Measurements from ENCODE around the gene CYLC2. TPM values are rescaled to one million over a fixed set of nuclear protein-coding genes. Genes with fewer than 3 reads are reported as not detected.

CYLC2 gene
- total RNA-seq, 2 experiments from 2014 or later, result not detected

DNA sequence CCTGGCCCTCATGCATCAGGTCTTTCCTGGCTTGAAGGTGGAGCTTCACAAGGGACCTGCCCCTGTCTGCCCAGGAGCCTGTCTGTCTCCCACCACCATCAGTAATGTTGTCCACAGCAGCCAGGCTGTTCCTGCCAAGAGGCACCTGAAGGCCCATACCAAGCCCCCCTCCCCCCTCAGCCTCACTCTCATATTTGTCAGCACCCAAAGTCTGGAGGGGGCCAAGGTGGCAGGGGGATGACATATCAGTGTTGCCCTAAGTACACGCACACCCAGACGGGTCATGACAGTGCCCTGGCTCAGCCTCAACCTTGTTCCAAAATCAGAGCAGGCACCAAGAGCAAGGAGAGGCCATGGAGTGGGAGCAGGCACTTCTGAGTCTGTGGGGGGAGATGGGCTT lies 27.2 kb upstream of the CYLC2 start:
- Histone ChIP-seq H3K79me2 (ENCODE audit: insufficient read depth, low read depth, low read length) (no peaks in the 10 kb centered on the region), H3K27ac (ENCODE audit: low read depth, low read length, poor library complexity, severe bottlenecking) (no peak overlapping the region), H3K36me3 (ENCODE audit: insufficient read depth, low read length) (no peaks in the 10 kb centered on the region), H3K4me3 (ENCODE audit: low read depth, low read length, poor library complexity, severe bottlenecking) (no peak overlapping the region), H2AFZ (ENCODE audit: low read length) (no peak overlapping the region), H3K9me2 (ENCODE audit: insufficient read depth, low read length) (no peaks in the 10 kb centered on the region), H3K4me1 (ENCODE audit: insufficient read depth, low read length, poor library complexity, severe bottlenecking) (no peaks in the 10 kb centered on the region), H4K20me1 (ENCODE audit: insufficient read depth, low read length) (no peaks in the 10 kb centered on the region), H3K4me2 (ENCODE audit: low read length) (no peak overlapping the region), H3K9me3 (ENCODE audit: low read length) (no peaks in the 10 kb centered on the region)
- ChIA-PET CTCF (ENCODE audit: unreplicated experiment) (no interaction called here), POLR2A (no interaction called here)
- intact Hi-C loops (cut with micrococcal nuclease; ENCODE audit: unreplicated experiment), result no loop called here
- no peak for DNase-seq (ENCODE audit: low spot score)
- no TSS peak for BruUV-seq (replicated peaks)
- TF ChIP-seq, protein P1, sequence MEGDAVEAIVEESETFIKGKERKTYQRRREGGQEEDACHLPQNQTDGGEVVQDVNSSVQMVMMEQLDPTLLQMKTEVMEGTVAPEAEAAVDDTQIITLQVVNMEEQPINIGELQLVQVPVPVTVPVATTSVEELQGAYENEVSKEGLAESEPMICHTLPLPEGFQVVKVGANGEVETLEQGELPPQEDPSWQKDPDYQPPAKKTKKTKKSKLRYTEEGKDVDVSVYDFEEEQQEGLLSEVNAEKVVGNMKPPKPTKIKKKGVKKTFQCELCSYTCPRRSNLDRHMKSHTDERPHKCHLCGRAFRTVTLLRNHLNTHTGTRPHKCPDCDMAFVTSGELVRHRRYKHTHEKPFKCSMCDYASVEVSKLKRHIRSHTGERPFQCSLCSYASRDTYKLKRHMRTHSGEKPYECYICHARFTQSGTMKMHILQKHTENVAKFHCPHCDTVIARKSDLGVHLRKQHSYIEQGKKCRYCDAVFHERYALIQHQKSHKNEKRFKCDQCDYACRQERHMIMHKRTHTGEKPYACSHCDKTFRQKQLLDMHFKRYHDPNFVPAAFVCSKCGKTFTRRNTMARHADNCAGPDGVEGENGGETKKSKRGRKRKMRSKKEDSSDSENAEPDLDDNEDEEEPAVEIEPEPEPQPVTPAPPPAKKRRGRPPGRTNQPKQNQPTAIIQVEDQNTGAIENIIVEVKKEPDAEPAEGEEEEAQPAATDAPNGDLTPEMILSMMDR (conservative IDR thresholded peaks at IDR 0.05; ENCODE audit: low read length), result no peak
- no peak for TF ChIP-seq EZH2phosphoT487 (IDR thresholded peaks at IDR 0.05; ENCODE audit: borderline replicate concordance, low read depth, low read length)

DNA sequence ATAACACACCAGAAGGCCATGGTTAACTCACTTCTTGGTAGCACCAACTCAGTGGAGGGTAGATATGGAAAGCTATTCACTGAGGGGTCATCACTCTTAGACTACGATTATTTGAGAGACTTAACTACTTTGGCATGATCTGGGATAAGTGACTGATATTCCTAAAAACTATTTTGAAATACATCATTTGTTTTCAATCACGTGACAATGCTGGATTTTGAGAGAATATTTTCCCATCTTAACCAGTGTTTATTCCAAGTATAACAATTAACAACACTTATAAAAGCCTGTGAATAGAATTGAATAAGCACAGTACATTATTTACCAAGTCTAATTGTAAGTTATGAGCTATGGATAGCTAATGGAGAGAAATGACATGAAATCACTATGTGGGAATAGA lies 22.4 kb upstream of the CYLC2 start:
- no peak for DNase-seq (ENCODE audit: low spot score)
- intact Hi-C loops (cut with micrococcal nuclease; ENCODE audit: unreplicated experiment), result no loop called here
- ChIA-PET POLR2A (interaction anchor here (1.0 kb wide), 1 partner anchor 9 kb away, joined by 3 read pairs; no protein-coding TSS in a partner anchor), CTCF (ENCODE audit: unreplicated experiment) (no interaction called here)
- no peaks in the 10 kb centered on the region for H3K9me3 ChIP-seq (ENCODE audit: low read length)
- H3K4me2 ChIP-seq (ENCODE audit: low read length), result no peak overlapping the region
- no peaks in the 10 kb centered on the region for H4K20me1 ChIP-seq (ENCODE audit: insufficient read depth, low read length)
- TF ChIP-seq EZH2phosphoT487 (IDR thresholded peaks at IDR 0.05; ENCODE audit: borderline replicate concordance, low read depth, low read length), result no peak
- TF ChIP-seq, protein P1 (conservative IDR thresholded peaks at IDR 0.05; ENCODE audit: low read length), result no peak
- H3K9me2 ChIP-seq (ENCODE audit: insufficient read depth, low read length), result no peaks in the 10 kb centered on the region
- H3K27ac ChIP-seq (ENCODE audit: low read depth, low read length, poor library complexity, severe bottlenecking), result no peak overlapping the region
- BruUV-seq (replicated peaks), result no TSS peak
- H3K36me3 ChIP-seq (ENCODE audit: insufficient read depth, low read length), result no peaks in the 10 kb centered on the region
- H2AFZ ChIP-seq (ENCODE audit: low read length), result no peak overlapping the region
- H3K4me1 ChIP-seq (ENCODE audit: insufficient read depth, low read length, poor library complexity, severe bottlenecking), result no peaks in the 10 kb centered on the region
- no peak overlapping the region for H3K4me3 ChIP-seq (ENCODE audit: low read depth, low read length, poor library complexity, severe bottlenecking)
- no peaks in the 10 kb centered on the region for H3K79me2 ChIP-seq (ENCODE audit: insufficient read depth, low read depth, low read length)

DNA sequence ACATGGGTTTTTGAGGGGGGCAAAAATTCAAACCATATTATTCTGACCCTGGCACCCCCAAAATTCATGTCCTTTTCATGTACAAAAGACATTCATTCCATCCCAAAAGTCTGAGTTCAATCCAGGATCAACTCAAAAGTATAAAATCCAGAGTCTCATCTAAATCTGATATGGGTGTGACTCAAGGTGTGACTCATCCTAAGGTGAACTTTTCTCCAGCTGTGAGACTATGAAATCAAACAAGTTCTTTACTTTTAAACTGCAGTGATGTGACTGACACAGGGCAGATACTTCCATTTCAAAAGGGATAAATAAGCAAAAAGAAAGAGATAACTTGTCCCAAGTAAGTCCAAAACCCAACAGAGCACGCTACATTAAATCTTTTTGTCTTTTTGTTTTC lies 20.6 kb upstream of the CYLC2 start:
- ChIA-PET POLR2A (no interaction called here), CTCF (ENCODE audit: unreplicated experiment) (no interaction called here)
- Histone ChIP-seq H4K20me1 (ENCODE audit: insufficient read depth, low read length) (no peaks in the 10 kb centered on the region), H3K27ac (ENCODE audit: low read depth, low read length, poor library complexity, severe bottlenecking) (no peak overlapping the region), H3K36me3 (ENCODE audit: insufficient read depth, low read length) (no peaks in the 10 kb centered on the region), H3K9me2 (ENCODE audit: insufficient read depth, low read length) (no peaks in the 10 kb centered on the region), H3K4me2 (ENCODE audit: low read length) (no peak overlapping the region), H3K79me2 (ENCODE audit: insufficient read depth, low read depth, low read length) (no peaks in the 10 kb centered on the region), H3K9me3 (ENCODE audit: low read length) (no peaks in the 10 kb centered on the region), H3K4me1 (ENCODE audit: insufficient read depth, low read length, poor library complexity, severe bottlenecking) (no peaks in the 10 kb centered on the region), H3K4me3 (ENCODE audit: low read depth, low read length, poor library complexity, severe bottlenecking) (no peak overlapping the region), H2AFZ (ENCODE audit: low read length) (no peak overlapping the region)
- no TSS peak for BruUV-seq (replicated peaks)
- intact Hi-C loops (cut with micrococcal nuclease; ENCODE audit: unreplicated experiment), result no loop called here
- no peak for DNase-seq (ENCODE audit: low spot score)
- TF ChIP-seq, protein P1 (conservative IDR thresholded peaks at IDR 0.05; ENCODE audit: low read length), result no peak
- no peak for TF ChIP-seq EZH2phosphoT487 (IDR thresholded peaks at IDR 0.05; ENCODE audit: borderline replicate concordance, low read depth, low read length)
